Ovary (tissue), 3 donors: ENCODE results near the gene NAPSA.

Source experiments
- POLR2A ChIP-seq: fragments of 450-650 bp; IDR thresholded peaks from one replicate; pipeline ENCODE4 v1.6.1; 2017; ENCODE audit warnings: antibody characterized with exemption, mild to moderate bottlenecking, moderate library complexity
- TF ChIP-seq, protein P1 (sequence below), 3 donors: fragments of 450-650 bp in 2 of 3; fragments of 200-600 bp in 1 of 3; IDR thresholded peaks; one replicate each; pipeline versions ENCODE4 v1.5.1 to v1.8.0; 2016 to 2022; ENCODE audit warnings: antibody characterized with exemption in 3 of 3, mild to moderate bottlenecking in 1 of 3
- donor health status: DM: no; HTN: no; CAD: no.

DNA sequence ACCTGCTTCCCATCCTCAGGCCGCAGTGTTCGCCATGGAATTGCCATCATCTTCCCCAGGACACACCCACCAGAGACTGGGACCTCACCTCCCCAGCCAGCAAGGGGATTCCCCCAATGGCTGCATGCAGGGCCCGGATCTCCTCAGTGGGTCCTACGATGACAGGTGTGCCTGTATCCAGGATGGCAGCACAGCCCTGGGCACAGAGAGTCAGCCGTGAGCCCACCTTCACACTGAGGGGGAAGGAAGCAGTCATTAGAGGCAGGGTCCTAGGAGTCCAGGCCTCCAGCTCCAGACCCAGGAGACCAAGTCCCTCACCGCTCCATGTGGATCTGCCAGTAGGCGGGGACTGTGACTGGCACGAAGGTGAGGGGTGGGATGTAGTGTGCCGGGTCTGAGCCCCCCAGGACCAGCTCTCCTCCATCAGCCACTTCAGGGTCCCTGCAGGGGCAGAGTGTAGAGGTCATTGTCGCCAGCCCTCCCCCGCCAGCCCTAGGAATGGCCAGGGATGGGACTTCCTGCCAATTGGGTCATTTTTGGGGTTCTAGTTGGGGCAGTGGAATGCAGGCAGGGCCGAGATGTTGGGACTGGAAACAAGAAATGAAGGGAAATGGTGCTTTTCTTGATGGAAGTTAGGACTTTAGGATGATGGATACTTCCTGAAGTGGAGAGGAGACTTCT, 30.6 kb downstream of the NAPSA start:
- TF ChIP-seq POLR2A: no peak
- TF ChIP-seq, protein P1, sequence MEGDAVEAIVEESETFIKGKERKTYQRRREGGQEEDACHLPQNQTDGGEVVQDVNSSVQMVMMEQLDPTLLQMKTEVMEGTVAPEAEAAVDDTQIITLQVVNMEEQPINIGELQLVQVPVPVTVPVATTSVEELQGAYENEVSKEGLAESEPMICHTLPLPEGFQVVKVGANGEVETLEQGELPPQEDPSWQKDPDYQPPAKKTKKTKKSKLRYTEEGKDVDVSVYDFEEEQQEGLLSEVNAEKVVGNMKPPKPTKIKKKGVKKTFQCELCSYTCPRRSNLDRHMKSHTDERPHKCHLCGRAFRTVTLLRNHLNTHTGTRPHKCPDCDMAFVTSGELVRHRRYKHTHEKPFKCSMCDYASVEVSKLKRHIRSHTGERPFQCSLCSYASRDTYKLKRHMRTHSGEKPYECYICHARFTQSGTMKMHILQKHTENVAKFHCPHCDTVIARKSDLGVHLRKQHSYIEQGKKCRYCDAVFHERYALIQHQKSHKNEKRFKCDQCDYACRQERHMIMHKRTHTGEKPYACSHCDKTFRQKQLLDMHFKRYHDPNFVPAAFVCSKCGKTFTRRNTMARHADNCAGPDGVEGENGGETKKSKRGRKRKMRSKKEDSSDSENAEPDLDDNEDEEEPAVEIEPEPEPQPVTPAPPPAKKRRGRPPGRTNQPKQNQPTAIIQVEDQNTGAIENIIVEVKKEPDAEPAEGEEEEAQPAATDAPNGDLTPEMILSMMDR (IDR thresholded peaks at IDR 0.05): no peak
